BJ (cell line): ENCODE results near the gene FOXJ1. TPM values are rescaled to one million over a fixed set of nuclear protein-coding genes. Genes with fewer than 3 reads are reported as not detected.

ENCODE experiments used
- CTCF ChIA-PET: fragments of 350-600 bp; formaldehyde crosslinking; extraction: SDS; loops from one replicate; lab custom pipeline; 2021; ENCODE audit warnings: antibody characterized with exemption, inconsistent platforms; lab: Yijun Ruan, JAX
- POLR2A ChIA-PET: fragments of 300-600 bp; sonication (Branson Sonifier 250); formaldehyde crosslinking; extraction: SDS; loops from one replicate; lab custom pipeline; 2021; ENCODE audit warnings: antibody characterized with exemption; lab: Charles Lee
- DNase-seq: peaks from one replicate; pipeline ENCODE4 v3.0.0-alpha.2; 2011; ENCODE audit warnings: low read depth
- H3K27me3 ChIP-seq: 2 replicates; pipeline ENCODE4 v1.6.0; 2011; ENCODE audit warnings: low read length; ENCODE audit not compliant: control insufficient read depth, insufficient read depth
- H3K36me3 ChIP-seq: 2 replicates; pipeline ENCODE4 v1.5.1; 2011; ENCODE audit warnings: low read length; ENCODE audit not compliant: control insufficient read depth, insufficient read depth
- H3K4me3 ChIP-seq: 2 replicates; pipeline ENCODE4 v1.5.1; 2011; ENCODE audit warnings: low read depth, mild to moderate bottlenecking, control low read depth, low read length
- CTCF ChIP-seq: IDR thresholded peaks from 2 replicates; pipeline ENCODE4 v1.5.1; 2011; ENCODE audit warnings: low read depth, mild to moderate bottlenecking, control low read depth, inconsistent platforms, low read length, moderate library complexity; ENCODE audit not compliant: insufficient read depth
- polyA plus RNA-seq: library from polyadenylated mRNA; depleted of rRNA; stranded (reverse); fragments of >200 nt; gene quantifications from 2 replicates; pipeline ENCODE4 v1.2.3, GENCODE V29; 2011

FOXJ1 gene
- polyA plus RNA-seq, 1 experiment = not detected

- DNase-seq = no peak
- POLR2A ChIA-PET = no interaction called here
- peaks cover 28% of the 10 kb centered on the region for H3K27me3 ChIP-seq
- CTCF ChIA-PET = interaction anchor here (0.6 to 3.7 kb wide), 10 partner anchors 11 to 138 kb away, joined by 3 to 16 read pairs (median 6); partner anchors contain the start of gene EXOC7
- no peak overlapping the region for H3K4me3 ChIP-seq
- TF ChIP-seq CTCF = no peak
- no peaks in the 10 kb centered on the region for H3K36me3 ChIP-seq
These were observed 1.1 kb upstream of the FOXJ1 start for GRCh38 chr17:76142039-76142584.

- H3K36me3 ChIP-seq = no peaks in the 10 kb centered on the region
These were observed 309 bp downstream of the FOXJ1 start for GRCh38 chr17:76140661-76141211.

GRCh38 chr17:76139801-76140660, 1.0 kb downstream of the FOXJ1 start:
- peaks cover 30% of the 10 kb centered on the region for H3K27me3 ChIP-seq
- H3K36me3 ChIP-seq = no peaks in the 10 kb centered on the region
- CTCF ChIA-PET = interaction anchor here (1.9 kb wide), 1 partner anchor 42 kb away, joined by 7 read pairs; no protein-coding TSS in a partner anchor
- no peak for TF ChIP-seq CTCF
- DNase-seq = no peak
- no peak overlapping the region for H3K4me3 ChIP-seq
- POLR2A ChIA-PET = no interaction called here

More at GRCh38 chr17:76140661-76141211, 309 bp downstream of the FOXJ1 start:
- ChIA-PET CTCF (interaction anchor here (1.8 to 3.7 kb wide), 4 partner anchors 12 to 139 kb away, joined by 5 to 16 read pairs (median 7); no protein-coding TSS in a partner anchor), POLR2A (no interaction called here)
- peak overlapping the region; percentile 52 for H3K4me3 ChIP-seq
- DNase-seq = no peak
- no peak for TF ChIP-seq CTCF
- H3K27me3 ChIP-seq = peaks cover 30% of the 10 kb centered on the region

- H3K36me3 ChIP-seq = no peaks in the 10 kb centered on the region
- ChIA-PET CTCF (no interaction called here), POLR2A (no interaction called here)
- peaks cover 33% of the 10 kb centered on the region for H3K27me3 ChIP-seq
- no peak for TF ChIP-seq CTCF
- H3K4me3 ChIP-seq = no peak overlapping the region
- DNase-seq = no peak
These were observed 1.9 kb downstream of the FOXJ1 start for GRCh38 chr17:76138896-76139752.
